ENCODE measurements around the gene MORN5.

DNA sequence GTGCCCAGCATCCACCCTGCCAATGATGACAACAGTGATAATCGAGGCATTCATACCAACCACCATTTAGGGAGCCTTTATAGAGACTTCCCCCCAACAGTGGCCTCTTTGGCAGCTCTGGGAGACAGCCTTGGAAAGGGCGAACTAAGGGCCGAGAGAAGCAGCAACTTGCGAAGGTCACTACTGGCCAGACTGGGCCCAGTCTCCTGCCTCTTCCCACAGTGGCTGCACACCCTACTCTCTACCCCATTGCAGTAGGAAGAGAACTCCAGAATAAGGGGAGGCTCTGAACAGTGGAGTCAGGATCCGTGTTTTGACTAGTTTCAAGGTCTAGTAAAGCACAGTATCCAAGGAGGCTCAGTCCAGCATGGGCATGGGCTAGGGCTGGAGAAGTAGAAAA, 63.7 kb downstream of the MORN5 start:
- TF ChIP-seq POLR2A (IDR thresholded peaks at IDR 0.05): no peak
- TF ChIP-seq, protein P1, sequence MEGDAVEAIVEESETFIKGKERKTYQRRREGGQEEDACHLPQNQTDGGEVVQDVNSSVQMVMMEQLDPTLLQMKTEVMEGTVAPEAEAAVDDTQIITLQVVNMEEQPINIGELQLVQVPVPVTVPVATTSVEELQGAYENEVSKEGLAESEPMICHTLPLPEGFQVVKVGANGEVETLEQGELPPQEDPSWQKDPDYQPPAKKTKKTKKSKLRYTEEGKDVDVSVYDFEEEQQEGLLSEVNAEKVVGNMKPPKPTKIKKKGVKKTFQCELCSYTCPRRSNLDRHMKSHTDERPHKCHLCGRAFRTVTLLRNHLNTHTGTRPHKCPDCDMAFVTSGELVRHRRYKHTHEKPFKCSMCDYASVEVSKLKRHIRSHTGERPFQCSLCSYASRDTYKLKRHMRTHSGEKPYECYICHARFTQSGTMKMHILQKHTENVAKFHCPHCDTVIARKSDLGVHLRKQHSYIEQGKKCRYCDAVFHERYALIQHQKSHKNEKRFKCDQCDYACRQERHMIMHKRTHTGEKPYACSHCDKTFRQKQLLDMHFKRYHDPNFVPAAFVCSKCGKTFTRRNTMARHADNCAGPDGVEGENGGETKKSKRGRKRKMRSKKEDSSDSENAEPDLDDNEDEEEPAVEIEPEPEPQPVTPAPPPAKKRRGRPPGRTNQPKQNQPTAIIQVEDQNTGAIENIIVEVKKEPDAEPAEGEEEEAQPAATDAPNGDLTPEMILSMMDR (IDR thresholded peaks at IDR 0.05): no peak

Measured in testis (tissue), 2 donors.